Liver (tissue), 3 donors: ENCODE results near the gene ZNF142.

Source experiments
- ATF3 ChIP-seq: IDR thresholded peaks from 2 replicates; pipeline ENCODE4 v1.6.1; 2016; ENCODE audit warnings: antibody characterized with exemption
- CTCF ChIP-seq: fragments of 150-350 bp; IDR thresholded peaks from 2 replicates; pipeline ENCODE4 v1.5.1; 2017; ENCODE audit warnings: improper control_type of control experiment, low read depth, low read length; ENCODE audit not compliant: missing input control
- MAX ChIP-seq: IDR thresholded peaks from 2 replicates; pipeline ENCODE4 v1.6.1; 2016; ENCODE audit warnings: antibody characterized with exemption
- RAD21 ChIP-seq, 2 donors: IDR thresholded peaks; 2 replicates each; pipeline ENCODE4 v1.6.1; 2016; ENCODE audit warnings: antibody characterized with exemption in 2 of 2, mild to moderate bottlenecking in 2 of 2
- SP1 ChIP-seq: IDR thresholded peaks from 2 replicates; pipeline ENCODE4 v1.6.1; 2018; ENCODE audit warnings: antibody characterized with exemption, mild to moderate bottlenecking
- YY1 ChIP-seq: IDR thresholded peaks from 2 replicates; pipeline ENCODE4 v1.6.1; 2016; ENCODE audit warnings: antibody characterized with exemption, mild to moderate bottlenecking
- donor health status: healthy.
- donor health status: healthy.

GRCh38 chr2:218618102-218618860 is 41.1 kb downstream of the ZNF142 start:
- TF ChIP-seq CTCF (no peak), YY1 (no peak), MAX (no peak), SP1 (no peak), ATF3 (no peak), RAD21 (IDR thresholded peaks at IDR 0.05) (no peak)
